GM18499 (cell line): Measurements from ENCODE around the gene CPEB3.
"Not testable (repeated sequence)": the region's sequence is repeated elsewhere in the genome, so short reads cannot be mapped to it uniquely, and the experiment has no call there.

Experiments used
- ATAC-seq: cut with Tn5 transposase; IDR thresholded peaks from one replicate; pipeline ENCODE4 v1.9.1; 2021; ENCODE audit warnings: moderate number of reproducible peaks; ENCODE audit not compliant: insufficient read depth, unreplicated experiment

Gene CPEB3

GRCh38 chr10:92052741-92053140, 238.1 kb downstream of the CPEB3 start:
- ATAC-seq, result no peak

- ATAC-seq, result no peak
Measured at GRCh38 chr10:92052088-92052487, 238.8 kb downstream of the CPEB3 start.

GRCh38 chr10:92047215-92047614, 243.7 kb downstream of the CPEB3 start:
- ATAC-seq, result no peak

- no peak for ATAC-seq
Measured at GRCh38 chr10:92045641-92046106, 245.2 kb downstream of the CPEB3 start.

- ATAC-seq, result no peak
Measured at GRCh38 chr10:92042541-92042940, 248.3 kb downstream of the CPEB3 start.

GRCh38 chr10:92038949-92039348, 251.9 kb downstream of the CPEB3 start:
- ATAC-seq, result no peak

- not testable (repeated sequence) for ATAC-seq
Measured at GRCh38 chr10:92033070-92033469, 257.8 kb downstream of the CPEB3 start.

- ATAC-seq, result no peak
Measured at GRCh38 chr10:92031580-92031979, 259.3 kb downstream of the CPEB3 start.

- no peak for ATAC-seq
Measured at GRCh38 chr10:92027141-92027540, 263.7 kb downstream of the CPEB3 start.

- ATAC-seq, result not testable (repeated sequence)
Measured at GRCh38 chr10:92025340-92025739, 265.5 kb downstream of the CPEB3 start.

GRCh38 chr10:92024700-92025099, 266.2 kb downstream of the CPEB3 start:
- ATAC-seq, result no peak

- no peak for ATAC-seq
Measured at GRCh38 chr10:92014620-92015019, 276.3 kb downstream of the CPEB3 start.

GRCh38 chr10:92011560-92012214, 279.2 kb downstream of the CPEB3 start:
- ATAC-seq, result no peak

- ATAC-seq, result no peak
Measured at GRCh38 chr10:92010047-92010735, 280.7 kb downstream of the CPEB3 start.

GRCh38 chr10:92009445-92009844, 281.4 kb downstream of the CPEB3 start:
- ATAC-seq, result no peak

- no peak for ATAC-seq
Measured at GRCh38 chr10:92005978-92006377, 284.9 kb downstream of the CPEB3 start.

GRCh38 chr10:92003258-92003657, 287.6 kb downstream of the CPEB3 start:
- ATAC-seq, result no peak

GRCh38 chr10:92001995-92002394, 288.9 kb downstream of the CPEB3 start:
- no peak for ATAC-seq

GRCh38 chr10:92001581-92001980, 289.3 kb downstream of the CPEB3 start:
- ATAC-seq, result no peak
